GM10248 (cell line): ENCODE data around the gene KLF13.
A peak's percentile ranks its signal among the peaks of the same experiment; 100 is the strongest.

Experiments
- CTCF ChIA-PET: fragments of 300-600 bp; sonication (Branson Sonifier 250); formaldehyde crosslinking; extraction: SDS; loops from one replicate; lab custom pipeline; 2021; ENCODE audit warnings: antibody characterized with exemption; lab: Yijun Ruan, JAX
- POLR2A ChIA-PET: fragments of 350-650 bp; sonication (Branson Sonifier 250); formaldehyde crosslinking; extraction: SDS; loops from one replicate; lab custom pipeline; 2020; ENCODE audit warnings: antibody characterized with exemption; lab: Yijun Ruan, JAX
- DNase-seq: peaks from one replicate; pipeline ENCODE4 v3.0.0; 2012; ENCODE audit errors: extremely low spot score
- CTCF ChIP-seq: IDR thresholded peaks from 2 replicates; pipeline ENCODE4 v1.5.1; 2012; ENCODE audit warnings: mild to moderate bottlenecking, low read depth; ENCODE audit errors: extremely low read depth, missing control alignments, control extremely low read depth

The KLF13 gene

GRCh38 chr15:31302778-31303725 lies 23.6 kb upstream of the KLF13 start:
- peak; percentile 62 for DNase-seq
- ChIA-PET CTCF (interaction anchor here (0.7 to 1.6 kb wide), 7 partner anchors 9 to 186 kb away, joined by 3 to 5 read pairs (median 3); no protein-coding TSS in a partner anchor), POLR2A (interaction anchor here (0.7 kb wide), 1 partner anchor 21 kb away, joined by 6 read pairs; no protein-coding TSS in a partner anchor)
- TF ChIP-seq CTCF = peak; percentile 36

- TF ChIP-seq CTCF = no peak
- no peak for DNase-seq
- CTCF ChIA-PET = interaction anchor here (0.8 to 1.3 kb wide), 6 partner anchors 10 to 185 kb away, joined by 3 to 5 read pairs (median 3); no protein-coding TSS in a partner anchor
- POLR2A ChIA-PET = no interaction called here
These were observed 22.6 kb upstream of the KLF13 start for GRCh38 chr15:31303726-31304648.

- POLR2A ChIA-PET = no interaction called here
- DNase-seq = no peak
- CTCF ChIA-PET = interaction anchor here (1.2 kb wide), 1 partner anchor 17 kb away, joined by 3 read pairs; no protein-coding TSS in a partner anchor
- no peak for TF ChIP-seq CTCF
These were observed 21.8 kb upstream of the KLF13 start for GRCh38 chr15:31304751-31305365.

GRCh38 chr15:31305375-31305774 lies 21.3 kb upstream of the KLF13 start:
- CTCF ChIA-PET = no interaction called here
- DNase-seq = no peak
- POLR2A ChIA-PET = no interaction called here
- no peak for TF ChIP-seq CTCF

- no peak for TF ChIP-seq CTCF
- POLR2A ChIA-PET = interaction anchor here (0.6 kb wide), 1 partner anchor 185 kb away, joined by 6 read pairs; no protein-coding TSS in a partner anchor
- CTCF ChIA-PET = no interaction called here
- DNase-seq = no peak
These were observed 20.7 kb upstream of the KLF13 start for GRCh38 chr15:31305796-31306425.
